Pancreas (tissue), 10 donors: ENCODE results near the gene BICD1. TPM values are rescaled to one million over a fixed set of nuclear protein-coding genes. Genes with fewer than 3 reads are reported as not detected.

Source experiments
- ATAC-seq, 4 donors: fragments of 200-7000 bp; cut with Tn5 transposase; one replicate each; pipeline versions ENCODE4 v1.8.0 to v1.9.1; 2020; ENCODE audit warnings: mild to moderate bottlenecking in 4 of 4, moderate library complexity in 4 of 4
- DNase-seq, 6 donors: peaks; one replicate each; pipeline ENCODE4 v3.0.0-alpha.2; 2020
- FAIRE-seq: peaks from 2 replicates; lab custom pipeline; 2012; peaks lifted over from hg19 to GRCh38; lab: Jason Lieb, UNC
- H3K27ac ChIP-seq, 4 donors: fragments of 200-600 bp; sonication (generic); 1 replicate in 3 of 4; 2 replicates in 1 of 4; pipeline versions ENCODE4 v1.5.0 to v1.8.0; 2020
- H3K27me3 ChIP-seq, 4 donors: fragments of 200-600 bp; one replicate each; pipeline ENCODE4 v1.8.0; 2021
- H3K36me3 ChIP-seq, 3 donors: fragments of 200-600 bp; sonication (generic) in 1 of 3; one replicate each; pipeline versions ENCODE4 v1.5.0 to v1.8.0; 2020 to 2021
- H3K4me1 ChIP-seq, 3 donors: fragments of 200-600 bp; one replicate each; pipeline ENCODE4 v1.8.0; 2021
- H3K4me3 ChIP-seq, 4 donors: fragments of 200-600 bp; sonication (generic) in 2 of 4; one replicate each; pipeline versions ENCODE4 v1.5.0 to v1.8.0; 2020 to 2021
- H3K9me3 ChIP-seq, 4 donors: fragments of 200-600 bp; one replicate each; pipeline ENCODE4 v1.8.0; 2021
- WGBS, 2 donors: extraction: QIAGEN DNeasy Blood & Tissue Kit; methylation state at CpG; one replicate each; pipeline ENCODE4 v1.1.7; 2013; 5-methylcytosine and 5-hydroxymethylcytosine counted together
- intact Hi-C, 3 donors: fragments of 100-400 bp; cut with DNase I; formaldehyde crosslinking; loops; one replicate each; pipeline versions ENCODE4 v1.11.1 to v1.14.2; 2022
- polyA plus RNA-seq, 2 donors: library from polyadenylated mRNA; stranded (reverse); fragments of 200-250 nt; gene quantifications; one replicate each; pipeline ENCODE4 v1.2.3, GENCODE V29; 2013
- total RNA-seq, 6 donors: library from RNA; stranded (reverse); fragmentation: NEBNext Ultra II Directional in 4 of 6; extraction: Animal tissue kit (Norgen Biotek cat#: 25700) in 4 of 6; gene quantifications; one replicate each; pipeline versions ENCODE4 v1.2.1 to v1.2.4, GENCODE V29; 2021 to 2023
- TF ChIP-seq, protein P1 (sequence below), 4 donors: fragments of 200-600 bp; sonication (generic) in 3 of 4; IDR thresholded peaks; one replicate each; pipeline versions ENCODE4 v1.5.0 to v1.8.0; 2021; ENCODE audit warnings: antibody characterized with exemption in 4 of 4
- donor health status: healthy with polysubstance abuse.
- donor health status: DM: no; HTN: no; CAD: no; lungs with moderate emphysema.
- donor health status: DM: no; HTN: no; CAD: no.
- donor health status: control.
- donor health status: control.
- donor health status: Bipolar disorder and iron deficiency.
- donor health status: DM: yes; HTN: yes; CAD: no.
- donor health status: DM: no; HTN: no; CAD: no.
- donor health status: DM: no; HTN: no; CAD: no.
- donor health status: DM: yes; HTN: yes; CAD: no.

The BICD1 gene
- total and polyA plus RNA-seq, 8 donors, result 2.4 to 8.1 (median 3.4) TPM

- H3K27me3 ChIP-seq, result no peaks in the 10 kb centered on the region
- no peak overlapping the region for H3K27ac ChIP-seq
- H3K36me3 ChIP-seq, result no peaks in the 10 kb centered on the region
- 42 to 63% methylated on average over 4 of the region's 4 CpGs for WGBS, 2 donors
- ATAC-seq, result no peak
- H3K9me3 ChIP-seq, result no peaks in the 10 kb centered on the region
- no peak for DNase-seq
- H3K4me3 ChIP-seq, result no peak overlapping the region
- H3K4me1 ChIP-seq, result peaks cover 0 to 15% (median 0%) of the 10 kb centered on the region in 3 donors
- no peak for FAIRE-seq
- TF ChIP-seq, protein P1, sequence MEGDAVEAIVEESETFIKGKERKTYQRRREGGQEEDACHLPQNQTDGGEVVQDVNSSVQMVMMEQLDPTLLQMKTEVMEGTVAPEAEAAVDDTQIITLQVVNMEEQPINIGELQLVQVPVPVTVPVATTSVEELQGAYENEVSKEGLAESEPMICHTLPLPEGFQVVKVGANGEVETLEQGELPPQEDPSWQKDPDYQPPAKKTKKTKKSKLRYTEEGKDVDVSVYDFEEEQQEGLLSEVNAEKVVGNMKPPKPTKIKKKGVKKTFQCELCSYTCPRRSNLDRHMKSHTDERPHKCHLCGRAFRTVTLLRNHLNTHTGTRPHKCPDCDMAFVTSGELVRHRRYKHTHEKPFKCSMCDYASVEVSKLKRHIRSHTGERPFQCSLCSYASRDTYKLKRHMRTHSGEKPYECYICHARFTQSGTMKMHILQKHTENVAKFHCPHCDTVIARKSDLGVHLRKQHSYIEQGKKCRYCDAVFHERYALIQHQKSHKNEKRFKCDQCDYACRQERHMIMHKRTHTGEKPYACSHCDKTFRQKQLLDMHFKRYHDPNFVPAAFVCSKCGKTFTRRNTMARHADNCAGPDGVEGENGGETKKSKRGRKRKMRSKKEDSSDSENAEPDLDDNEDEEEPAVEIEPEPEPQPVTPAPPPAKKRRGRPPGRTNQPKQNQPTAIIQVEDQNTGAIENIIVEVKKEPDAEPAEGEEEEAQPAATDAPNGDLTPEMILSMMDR (IDR thresholded peaks at IDR 0.05), result no peak
- intact Hi-C loops, result loop anchor here in 1 of 3 donors (5.0 kb wide), 1 partner anchor 293 kb away; no protein-coding TSS in a partner anchor
These were observed 262.6 kb downstream of the BICD1 start for GRCh38 chr12:32369202-32369601.

- no peak overlapping the region for H3K4me3 ChIP-seq
- H3K36me3 ChIP-seq, result no peaks in the 10 kb centered on the region
- H3K27me3 ChIP-seq, result no peaks in the 10 kb centered on the region
- DNase-seq (no peak), ATAC-seq (no peak), FAIRE-seq (no peak)
- intact Hi-C loops, result no loop called here
- no peaks in the 10 kb centered on the region for H3K4me1 ChIP-seq
- H3K9me3 ChIP-seq, result no peaks in the 10 kb centered on the region
- WGBS, 2 donors, result 76 to 82% methylated on average over 12 of the region's 12 CpGs
- no peak overlapping the region for H3K27ac ChIP-seq
- TF ChIP-seq, protein P1 (IDR thresholded peaks at IDR 0.05), result no peak
These were observed 270.9 kb downstream of the BICD1 start for GRCh38 chr12:32377344-32378055.

DNA sequence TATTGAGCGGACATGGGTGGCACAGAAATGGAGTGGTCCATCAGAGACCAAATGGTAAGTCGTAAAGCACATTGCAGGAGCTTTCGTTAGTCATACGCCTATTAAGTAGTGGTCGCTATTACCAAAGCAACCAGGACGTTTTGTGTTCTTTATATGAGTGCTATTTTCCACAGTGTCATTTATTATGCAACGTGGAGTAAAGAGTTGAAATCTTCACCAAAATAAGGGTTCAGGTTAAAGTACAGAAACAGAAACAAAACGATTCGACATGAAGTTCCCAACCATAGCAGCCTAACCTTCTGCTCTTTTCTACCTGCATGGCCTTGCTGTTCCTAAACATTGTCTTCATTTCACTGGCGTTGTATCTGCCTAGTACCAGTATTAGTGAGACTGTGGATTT, 272.6 kb downstream of the BICD1 start:
- no peak for ATAC-seq

GRCh38 chr12:32379667-32380066, 273.0 kb downstream of the BICD1 start:
- no peak for FAIRE-seq
- no peak overlapping the region for H3K4me3 ChIP-seq
- no peaks in the 10 kb centered on the region for H3K9me3 ChIP-seq
- no peaks in the 10 kb centered on the region for H3K27me3 ChIP-seq
- no peak for ATAC-seq
- WGBS, 2 donors, result 79 to 88% methylated on average over 8 of the region's 8 CpGs
- TF ChIP-seq, protein P1 (IDR thresholded peaks at IDR 0.05), result no peak
- no peak overlapping the region for H3K27ac ChIP-seq
- no peaks in the 10 kb centered on the region for H3K36me3 ChIP-seq
- no peak for DNase-seq
- intact Hi-C loops, result no loop called here
- H3K4me1 ChIP-seq, result no peaks in the 10 kb centered on the region

More for the DNA sequence above, 272.6 kb downstream of the BICD1 start:
- TF ChIP-seq, protein P1 (IDR thresholded peaks at IDR 0.05), result no peak
- WGBS, 2 donors, result 84 to 90% methylated on average over 10 of the region's 10 CpGs
- Histone ChIP-seq H3K9me3 (no peaks in the 10 kb centered on the region), H3K27me3 (no peaks in the 10 kb centered on the region), H3K36me3 (no peaks in the 10 kb centered on the region), H3K4me1 (no peaks in the 10 kb centered on the region), H3K4me3 (no peak overlapping the region), H3K27ac (no peak overlapping the region)
- intact Hi-C loops, result no loop called here
- FAIRE-seq, result no peak
- DNase-seq, result no peak

- Histone ChIP-seq H3K36me3 (no peaks in the 10 kb centered on the region), H3K27me3 (no peaks in the 10 kb centered on the region), H3K4me3 (no peak overlapping the region), H3K27ac (no peak overlapping the region), H3K9me3 (no peaks in the 10 kb centered on the region), H3K4me1 (no peaks in the 10 kb centered on the region)
- DNase-seq (no peak), ATAC-seq (no peak), FAIRE-seq (no peak)
- intact Hi-C loops, result no loop called here
- TF ChIP-seq, protein P1 (IDR thresholded peaks at IDR 0.05), result no peak
- WGBS, 2 donors, result 79 to 90% methylated on average over 2 of the region's 2 CpGs
These were observed 275.6 kb downstream of the BICD1 start for GRCh38 chr12:32382226-32382625.
